Hepatocyte (in vitro differentiated cells): ENCODE results near the gene SLC26A4.

Experiments used
- EZH2 ChIP-seq: fragments of 200-600 bp; sonication (generic); IDR thresholded peaks from 2 replicates; pipeline ENCODE4 v1.6.1; 2016; ENCODE audit warnings: antibody characterized with exemption, mild to moderate bottlenecking, borderline replicate concordance
- TF ChIP-seq, protein P1 (sequence below): fragments of 200-600 bp; sonication (generic); IDR thresholded peaks from 2 replicates; pipeline ENCODE4 v1.5.1; 2016; ENCODE audit warnings: antibody characterized with exemption, mild to moderate bottlenecking; ENCODE audit not compliant: poor library complexity

- TF ChIP-seq, protein P1, sequence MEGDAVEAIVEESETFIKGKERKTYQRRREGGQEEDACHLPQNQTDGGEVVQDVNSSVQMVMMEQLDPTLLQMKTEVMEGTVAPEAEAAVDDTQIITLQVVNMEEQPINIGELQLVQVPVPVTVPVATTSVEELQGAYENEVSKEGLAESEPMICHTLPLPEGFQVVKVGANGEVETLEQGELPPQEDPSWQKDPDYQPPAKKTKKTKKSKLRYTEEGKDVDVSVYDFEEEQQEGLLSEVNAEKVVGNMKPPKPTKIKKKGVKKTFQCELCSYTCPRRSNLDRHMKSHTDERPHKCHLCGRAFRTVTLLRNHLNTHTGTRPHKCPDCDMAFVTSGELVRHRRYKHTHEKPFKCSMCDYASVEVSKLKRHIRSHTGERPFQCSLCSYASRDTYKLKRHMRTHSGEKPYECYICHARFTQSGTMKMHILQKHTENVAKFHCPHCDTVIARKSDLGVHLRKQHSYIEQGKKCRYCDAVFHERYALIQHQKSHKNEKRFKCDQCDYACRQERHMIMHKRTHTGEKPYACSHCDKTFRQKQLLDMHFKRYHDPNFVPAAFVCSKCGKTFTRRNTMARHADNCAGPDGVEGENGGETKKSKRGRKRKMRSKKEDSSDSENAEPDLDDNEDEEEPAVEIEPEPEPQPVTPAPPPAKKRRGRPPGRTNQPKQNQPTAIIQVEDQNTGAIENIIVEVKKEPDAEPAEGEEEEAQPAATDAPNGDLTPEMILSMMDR, result no peak
- no peak for TF ChIP-seq EZH2
Observed at GRCh38 chr7:107721286-107721685, 60.7 kb downstream of the SLC26A4 start.
